Ramos (cell line): Measurements from ENCODE around the gene OTUB2.

ENCODE experiments used
- in situ Hi-C: fragments of 300-500 bp; cut with MboI; formaldehyde crosslinking; loops from one replicate; pipeline ENCODE4 v1.14.3; 2022; ENCODE audit warnings: low sequenced_read_pairs; ENCODE audit not compliant: unreplicated experiment

The OTUB2 gene

DNA sequence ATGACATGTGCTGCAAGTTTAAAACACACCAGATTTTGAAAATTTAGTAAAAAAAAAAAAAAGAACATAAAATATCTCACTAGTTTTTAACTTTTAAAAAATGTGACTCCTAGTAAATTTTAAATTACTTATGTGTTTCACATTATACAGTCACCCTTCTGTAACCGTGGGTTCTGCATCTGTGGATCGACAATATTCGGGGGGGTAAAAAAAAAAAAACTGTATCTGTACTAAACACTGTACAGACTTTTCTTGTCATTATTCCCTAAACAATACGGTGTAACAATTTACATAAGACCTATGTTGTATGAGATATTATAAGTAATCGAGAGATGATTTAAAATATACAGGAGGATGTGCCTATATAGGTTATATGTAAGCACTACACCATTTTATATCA is 51.7 kb downstream of the OTUB2 start:
- in situ Hi-C loops, result no loop called here

DNA sequence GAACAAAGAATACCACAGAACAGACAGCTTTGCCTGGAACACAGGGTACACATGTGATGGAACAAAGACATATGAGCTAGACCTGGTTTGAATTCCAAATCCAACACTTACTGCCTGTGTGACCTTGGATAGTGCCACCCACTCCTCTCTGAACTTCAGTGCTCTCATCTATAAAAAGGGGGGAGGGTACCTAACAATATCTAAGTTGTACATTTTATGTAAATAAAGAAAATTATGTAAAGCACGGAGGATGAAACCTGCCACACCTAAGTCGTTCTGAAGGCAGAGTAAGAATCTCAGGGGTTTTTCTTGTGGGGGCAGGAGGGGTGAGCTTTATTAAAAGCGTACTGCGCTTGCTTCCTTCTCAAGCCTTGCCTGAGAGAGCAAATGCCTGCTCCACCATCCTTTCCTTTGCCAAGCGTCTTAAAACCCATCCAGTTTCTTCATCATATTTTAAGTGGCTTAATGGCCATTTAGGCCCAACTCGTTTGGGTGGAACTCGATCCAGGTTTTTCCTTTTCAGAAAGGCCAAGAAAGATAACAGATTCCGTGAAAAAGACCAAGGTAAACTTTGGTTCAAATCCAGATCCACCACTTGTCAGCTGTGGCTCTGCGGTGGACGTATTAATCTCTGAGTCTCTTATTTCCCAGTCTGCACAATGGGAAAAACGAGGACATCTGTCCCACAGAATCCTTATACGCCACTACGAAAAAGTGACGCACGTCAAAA is 53.9 kb downstream of the OTUB2 start:
- in situ Hi-C loops, result no loop called here

DNA sequence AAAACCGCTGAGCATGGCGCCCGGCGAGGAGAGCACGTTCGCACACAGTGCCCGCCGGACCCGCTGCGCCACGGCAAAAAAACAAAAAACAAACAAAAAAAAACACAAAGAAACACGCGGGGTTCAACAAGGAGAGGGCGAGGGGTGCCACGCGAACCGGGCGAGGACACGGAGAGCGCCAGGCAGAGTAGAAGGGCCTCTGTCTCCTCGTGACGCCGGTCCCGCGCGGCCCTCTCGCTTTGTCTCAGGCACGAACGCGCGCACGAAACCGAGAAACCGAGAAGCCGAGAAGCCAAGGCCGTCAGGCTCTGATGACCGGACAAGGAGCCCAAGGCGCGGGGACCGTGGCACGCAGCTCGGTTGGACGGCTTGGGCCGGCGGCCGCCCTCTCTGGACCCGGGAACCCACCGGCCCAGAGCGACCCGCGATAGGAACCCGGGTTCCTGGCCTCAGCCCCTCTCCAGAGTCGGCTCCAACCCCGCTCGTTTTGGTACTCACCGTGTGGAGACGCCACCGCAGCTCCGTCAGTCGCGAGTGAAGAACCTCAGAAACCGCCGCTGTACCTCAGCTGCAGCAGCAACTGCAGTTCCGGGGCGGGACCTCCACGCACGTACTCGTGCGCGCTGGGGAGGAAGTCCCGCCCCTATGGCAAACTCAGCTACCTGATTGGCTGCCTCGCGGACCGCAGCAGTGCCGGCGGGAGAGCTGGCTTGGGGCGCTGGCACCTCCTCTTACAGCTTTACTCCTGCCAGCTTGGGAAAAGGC is 54.7 kb downstream of the OTUB2 start, which contains the start of the genes DDX24 and IFI27L1:
DDX24 (minus strand) TSS at position 582 of the 765 bp plus-strand sequence. CDS start 1,460 bp downstream, outside the sequence.
IFI27L1 (plus strand) TSS at position 690 of the 765 bp plus-strand sequence. CDS start 15,628 bp downstream, outside the sequence.
- in situ Hi-C loops, result no loop called here

DNA sequence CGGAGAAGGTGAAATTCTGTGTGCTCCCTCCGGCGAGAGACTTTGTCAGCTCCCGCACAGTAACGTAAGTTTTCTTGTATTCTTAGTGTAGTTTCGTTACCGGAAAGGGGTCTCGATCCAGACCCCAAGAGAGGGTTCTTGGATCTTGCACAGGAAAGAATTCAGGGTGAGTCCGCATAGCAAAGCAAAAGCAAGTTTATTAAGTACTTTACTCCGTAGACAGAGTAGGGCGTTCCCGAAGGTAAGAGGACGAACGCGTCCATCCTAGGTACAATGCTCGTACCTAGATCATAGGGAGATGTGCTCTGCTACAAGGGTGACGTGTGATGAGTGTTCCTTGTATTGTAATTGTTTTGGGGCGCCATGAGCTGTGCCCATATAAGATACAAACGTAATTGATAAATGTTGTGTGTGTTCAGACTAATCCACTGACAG is 55.3 kb downstream of the OTUB2 start:
- in situ Hi-C loops, result no loop called here

DNA sequence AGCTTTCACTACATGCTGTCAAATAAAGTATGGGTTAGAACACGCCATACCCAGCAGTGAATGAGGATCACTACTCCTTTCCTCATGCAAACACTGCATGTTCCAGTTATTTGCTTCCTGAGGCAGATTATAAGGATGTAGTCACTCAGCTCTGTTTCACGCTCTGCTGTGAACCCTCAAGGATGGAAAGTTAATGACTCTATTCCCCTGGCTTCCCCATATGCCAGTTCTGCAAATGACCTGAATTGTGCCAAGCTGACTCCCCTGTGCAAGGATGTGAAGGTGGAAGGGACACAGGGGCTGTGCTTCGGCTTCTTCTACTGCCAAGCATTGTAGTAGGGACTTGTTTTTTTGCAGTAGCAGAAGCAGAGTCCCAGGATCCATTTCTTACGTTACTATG is 61.8 kb downstream of the OTUB2 start:
- in situ Hi-C loops, result no loop called here

DNA sequence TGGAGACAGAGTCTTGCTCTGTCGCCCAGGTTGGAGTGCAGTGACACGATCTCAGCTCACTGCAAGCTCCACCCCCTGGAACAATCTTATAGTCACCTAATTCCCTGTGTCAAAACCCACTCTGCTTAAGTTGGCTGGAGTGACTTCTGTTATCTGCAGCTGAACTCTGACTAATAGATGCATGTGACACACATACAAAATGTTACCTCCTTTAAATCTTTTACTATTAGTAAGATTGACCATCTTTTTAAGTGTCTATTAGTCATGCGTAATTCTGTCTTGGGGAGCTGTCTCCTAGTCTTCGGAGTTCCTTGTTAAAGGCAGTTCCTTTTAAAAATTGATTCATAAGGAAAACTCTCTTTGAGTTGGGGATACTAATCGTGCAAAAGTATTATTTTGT is 62.4 kb downstream of the OTUB2 start:
- in situ Hi-C loops, result no loop called here

DNA sequence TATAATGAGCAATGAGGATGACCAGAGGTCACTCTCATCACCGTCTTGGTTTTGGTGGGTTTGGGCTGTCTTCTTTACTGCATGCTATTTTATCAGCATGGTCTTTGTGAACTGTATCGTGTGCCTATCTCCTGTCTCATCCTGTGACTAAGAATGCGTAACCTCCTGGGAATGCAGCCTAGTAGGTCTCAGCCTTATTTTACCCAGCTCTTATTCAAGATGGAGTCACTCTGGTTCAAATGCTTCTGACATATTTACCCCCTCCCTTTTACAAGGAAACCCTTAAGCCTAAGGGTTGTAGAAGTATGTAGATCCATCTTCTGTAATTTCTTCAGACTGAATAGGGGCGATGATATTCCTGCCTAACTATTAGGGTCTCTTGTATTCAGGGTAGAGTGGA is 63.3 kb downstream of the OTUB2 start:
- in situ Hi-C loops, result no loop called here

DNA sequence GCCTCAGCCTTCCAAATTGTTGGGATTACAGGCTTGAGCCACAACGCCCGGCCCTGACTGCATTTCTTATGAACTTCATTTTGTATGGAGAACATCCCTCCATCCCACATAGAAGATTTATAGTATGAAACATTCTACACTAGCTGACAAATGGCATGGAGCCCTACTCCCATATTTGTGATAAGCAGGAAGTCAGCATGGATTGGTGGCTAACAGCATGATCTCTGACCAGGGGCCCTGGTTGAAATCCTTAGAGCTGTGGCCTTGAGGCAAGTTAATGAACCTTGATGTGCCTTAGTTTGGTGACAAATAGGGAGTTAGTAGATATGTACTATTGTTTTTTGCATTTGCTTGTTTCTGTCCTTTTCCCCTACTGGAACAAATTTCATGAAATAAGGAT is 67.3 kb downstream of the OTUB2 start:
- in situ Hi-C loops, result no loop called here

DNA sequence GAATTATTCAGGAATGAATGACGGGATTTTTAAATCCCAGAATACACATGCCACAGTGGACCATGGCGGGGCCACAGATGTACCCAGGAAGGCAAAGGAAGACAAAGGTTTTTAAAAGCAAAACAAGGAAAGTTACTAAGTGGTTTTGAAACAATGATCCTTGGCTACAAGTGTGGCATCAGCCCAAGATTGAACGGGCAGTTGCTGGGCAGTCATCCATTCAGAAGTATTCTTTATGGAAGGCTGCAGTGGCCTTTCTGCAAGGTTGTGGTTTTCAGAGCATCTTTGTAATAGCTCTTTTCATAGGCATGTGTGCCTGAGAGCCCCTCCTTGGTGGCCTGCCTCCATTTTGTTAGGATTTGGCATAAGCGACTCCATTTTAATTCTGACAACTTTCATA is 71.0 kb downstream of the OTUB2 start:
- in situ Hi-C loops, result no loop called here
